NCI-H2029 treated with DMSO at 0.1 percent for 48 hours (cell line): ENCODE results near the gene ZNF396.

Experiments used
- DNase-seq: peaks from one replicate; lab custom pipeline; 2025; lab: John Stamatoyannopoulos, UW

Gene ZNF396

GRCh38 chr18:35335866-35336265 is 41.3 kb downstream of the ZNF396 start:
- no peak for DNase-seq

GRCh38 chr18:35334821-35335220 is 42.3 kb downstream of the ZNF396 start:
- no peak for DNase-seq

GRCh38 chr18:35334212-35334611 is 42.9 kb downstream of the ZNF396 start:
- no peak for DNase-seq

GRCh38 chr18:35331367-35332087 is 45.6 kb downstream of the ZNF396 start:
- DNase-seq: no peak

- no peak for DNase-seq
Measured at GRCh38 chr18:35328868-35329267, 48.3 kb downstream of the ZNF396 start.

GRCh38 chr18:35326695-35327387 is 50.3 kb downstream of the ZNF396 start:
- no peak for DNase-seq

GRCh38 chr18:35324926-35325655 is 52.0 kb downstream of the ZNF396 start:
- no peak for DNase-seq

GRCh38 chr18:35322486-35323458 is 54.4 kb downstream of the ZNF396 start:
- no peak for DNase-seq
